ENCODE data around the gene PNMT.

GRCh38 chr17:39653316-39653661 is 15.0 kb upstream of the PNMT start:
- TF ChIP-seq CTCF (conservative IDR thresholded peaks at IDR 0.05; ENCODE audit: low read depth, low read length), result no peak
- TF ChIP-seq EZH2 (IDR thresholded peaks at IDR 0.05; ENCODE audit: low read length, unreplicated experiment), result no peak
